ENCODE data around the gene KRT75.

Gene KRT75

DNA sequence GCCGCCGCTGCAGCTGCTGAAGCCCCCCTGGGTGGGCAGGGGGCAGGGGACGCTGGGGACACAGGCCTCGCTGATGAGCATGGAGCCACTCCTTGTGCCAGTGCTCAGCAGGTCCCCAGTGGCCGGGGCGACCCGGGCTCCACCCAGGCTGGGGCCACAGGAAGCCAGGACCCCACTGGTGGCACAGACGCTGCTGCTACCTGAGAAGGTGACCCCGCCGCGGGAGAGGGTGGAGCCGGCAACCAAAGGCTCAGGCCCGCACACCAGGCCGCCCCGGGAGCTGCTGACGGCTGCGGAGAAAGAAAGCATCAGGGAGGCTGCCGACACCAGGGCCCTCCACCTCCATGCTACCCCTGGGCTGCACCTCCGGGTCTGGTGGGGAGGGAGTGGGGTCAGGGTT is 56.1 kb downstream of the KRT75 start:
- no peak overlapping the region for H3K4me3 ChIP-seq (ENCODE audit: extremely low read depth, insufficient read depth, low read length, poor library complexity, severe bottlenecking)
- no peaks in the 10 kb centered on the region for H3K36me3 ChIP-seq (ENCODE audit: control insufficient read depth, insufficient read depth, low read length)
- H3K9me3 ChIP-seq (ENCODE audit: control insufficient read depth, low read length), result no peaks in the 10 kb centered on the region
- no peaks in the 10 kb centered on the region for H3K4me1 ChIP-seq (ENCODE audit: control insufficient read depth, insufficient read depth, low read length, poor library complexity, severe bottlenecking)
- 89 to 93% methylated on average over 13 to 14 of the region's 19 CpGs for WGBS, 2 experiments (ENCODE audit: insufficient coverage in 2 of 2)
- H3K27ac ChIP-seq (ENCODE audit: low read depth, low read length, severe bottlenecking), result no peak overlapping the region

GRCh38 chr12:52377266-52377665 is 56.9 kb downstream of the KRT75 start:
- 88 to 97% methylated on average over 6 to 7 of the region's 8 CpGs for WGBS, 2 experiments (ENCODE audit: insufficient coverage in 2 of 2)
- no peaks in the 10 kb centered on the region for H3K36me3 ChIP-seq (ENCODE audit: control insufficient read depth, insufficient read depth, low read length)
- H3K4me3 ChIP-seq (ENCODE audit: extremely low read depth, insufficient read depth, low read length, poor library complexity, severe bottlenecking), result no peak overlapping the region
- no peaks in the 10 kb centered on the region for H3K4me1 ChIP-seq (ENCODE audit: control insufficient read depth, insufficient read depth, low read length, poor library complexity, severe bottlenecking)
- no peak overlapping the region for H3K27ac ChIP-seq (ENCODE audit: low read depth, low read length, severe bottlenecking)
- no peaks in the 10 kb centered on the region for H3K9me3 ChIP-seq (ENCODE audit: control insufficient read depth, low read length)
